WI38 (cell line): ENCODE data around the gene PPM1B.

ENCODE experiments used
- H3K4me3 ChIP-seq: 2 replicates; pipeline ENCODE4 v1.5.1; 2011; ENCODE audit warnings: low read depth, mild to moderate bottlenecking, control low read depth, low read length
- TF ChIP-seq, protein P1 (sequence below): IDR thresholded peaks from 2 replicates; pipeline ENCODE4 v1.5.1; 2012; ENCODE audit warnings: low read depth, mild to moderate bottlenecking, control low read depth, low read length

Gene PPM1B

DNA sequence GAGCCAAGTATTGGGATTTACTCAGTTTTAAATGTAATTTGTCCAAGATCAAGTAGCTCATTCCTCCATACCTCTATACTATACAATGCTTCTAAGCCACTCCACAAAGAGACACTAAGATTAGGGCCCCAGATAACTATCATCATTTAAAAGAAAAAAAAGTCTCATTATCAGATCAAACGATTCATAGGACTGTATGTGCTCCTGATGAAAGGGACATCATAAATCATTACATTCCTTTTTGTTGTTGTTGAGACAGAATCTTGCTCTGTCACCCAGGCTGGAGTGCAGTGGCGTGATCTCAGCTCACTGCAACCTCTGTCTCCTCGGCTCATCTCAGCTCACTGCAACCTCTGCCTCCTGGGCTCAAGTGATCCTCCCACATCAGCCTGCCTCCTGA is 104.4 kb downstream of the PPM1B start:
- no peak overlapping the region for H3K4me3 ChIP-seq
- TF ChIP-seq, protein P1, sequence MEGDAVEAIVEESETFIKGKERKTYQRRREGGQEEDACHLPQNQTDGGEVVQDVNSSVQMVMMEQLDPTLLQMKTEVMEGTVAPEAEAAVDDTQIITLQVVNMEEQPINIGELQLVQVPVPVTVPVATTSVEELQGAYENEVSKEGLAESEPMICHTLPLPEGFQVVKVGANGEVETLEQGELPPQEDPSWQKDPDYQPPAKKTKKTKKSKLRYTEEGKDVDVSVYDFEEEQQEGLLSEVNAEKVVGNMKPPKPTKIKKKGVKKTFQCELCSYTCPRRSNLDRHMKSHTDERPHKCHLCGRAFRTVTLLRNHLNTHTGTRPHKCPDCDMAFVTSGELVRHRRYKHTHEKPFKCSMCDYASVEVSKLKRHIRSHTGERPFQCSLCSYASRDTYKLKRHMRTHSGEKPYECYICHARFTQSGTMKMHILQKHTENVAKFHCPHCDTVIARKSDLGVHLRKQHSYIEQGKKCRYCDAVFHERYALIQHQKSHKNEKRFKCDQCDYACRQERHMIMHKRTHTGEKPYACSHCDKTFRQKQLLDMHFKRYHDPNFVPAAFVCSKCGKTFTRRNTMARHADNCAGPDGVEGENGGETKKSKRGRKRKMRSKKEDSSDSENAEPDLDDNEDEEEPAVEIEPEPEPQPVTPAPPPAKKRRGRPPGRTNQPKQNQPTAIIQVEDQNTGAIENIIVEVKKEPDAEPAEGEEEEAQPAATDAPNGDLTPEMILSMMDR = no peak

DNA sequence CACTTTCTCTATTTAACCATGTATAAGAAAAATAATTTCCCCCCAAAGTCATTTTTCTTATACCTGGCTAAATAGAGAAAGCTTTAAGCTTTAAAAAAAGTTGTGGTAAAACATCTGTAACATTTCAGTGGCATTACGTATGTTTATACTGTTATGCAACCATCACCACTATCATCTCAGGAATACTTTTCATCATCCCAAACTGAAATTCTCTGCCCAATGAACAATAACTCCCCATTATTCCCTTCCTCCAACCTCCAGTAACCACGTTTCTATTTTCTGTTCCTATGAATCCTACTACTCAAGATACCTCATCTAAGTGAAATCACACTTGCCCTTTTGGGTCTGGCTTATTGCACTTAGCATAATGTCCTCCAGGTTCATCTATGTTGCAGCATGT is 104.9 kb downstream of the PPM1B start:
- no peak overlapping the region for H3K4me3 ChIP-seq
- TF ChIP-seq, protein P1 = no peak

DNA sequence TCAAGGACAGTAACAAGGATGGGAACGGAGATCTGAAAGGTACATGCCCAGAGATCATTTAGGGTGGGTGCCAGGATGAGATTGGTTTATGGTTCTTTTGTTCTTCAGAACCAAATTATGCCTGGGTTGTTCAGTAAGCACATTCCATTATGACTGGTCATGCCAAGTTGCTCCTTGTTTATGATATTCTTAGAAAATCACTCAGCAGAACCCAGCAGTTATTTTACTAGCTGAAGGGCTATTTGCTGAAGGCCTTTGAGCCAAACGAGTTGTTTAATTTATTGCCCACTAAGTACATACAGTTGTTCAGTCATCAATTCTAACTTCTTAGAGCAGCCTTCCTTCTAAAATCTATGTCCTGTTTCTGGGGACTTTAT is 107.2 kb downstream of the PPM1B start:
- TF ChIP-seq, protein P1 = no peak
- no peak overlapping the region for H3K4me3 ChIP-seq

DNA sequence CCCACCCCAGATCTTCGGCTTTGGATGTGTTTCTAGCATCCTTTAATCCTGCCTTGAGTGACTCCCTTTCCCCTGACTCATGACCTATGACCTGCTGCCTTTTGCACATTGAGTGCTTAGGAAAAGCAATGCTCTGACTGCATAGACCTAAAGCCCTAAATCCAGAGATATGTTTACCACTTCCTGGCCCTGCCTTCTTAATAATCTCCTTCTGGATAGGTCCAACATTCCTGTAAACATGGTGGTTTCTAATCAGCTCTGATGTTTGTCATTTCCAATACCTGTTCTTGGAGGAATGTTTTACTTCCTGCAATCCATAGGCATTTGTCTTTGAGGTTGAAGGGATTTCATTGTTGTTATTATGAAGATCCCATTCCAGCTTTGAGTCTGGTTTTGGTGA is 108.9 kb downstream of the PPM1B start:
- TF ChIP-seq, protein P1 = no peak
- H3K4me3 ChIP-seq = no peak overlapping the region

DNA sequence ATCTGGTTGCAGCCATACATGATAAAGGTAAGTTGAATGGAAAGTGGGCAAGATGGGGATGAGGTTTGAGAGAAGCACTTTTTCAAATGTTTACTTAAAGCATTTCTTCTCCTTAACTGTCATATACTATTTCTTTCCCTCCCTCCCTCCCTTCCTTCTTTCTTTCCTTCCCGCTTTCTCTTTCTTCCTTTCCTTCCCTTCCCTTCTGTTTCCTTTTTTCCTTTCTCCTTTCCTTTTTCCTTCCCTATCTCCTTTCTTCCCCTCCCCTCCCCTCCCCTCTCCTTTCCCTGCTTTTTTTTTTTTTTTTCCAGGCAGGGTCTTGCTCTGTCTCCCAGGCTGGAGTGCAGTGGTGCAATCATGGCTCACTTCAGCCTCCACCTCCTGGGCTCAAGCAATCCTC is 112.2 kb downstream of the PPM1B start:
- no peak overlapping the region for H3K4me3 ChIP-seq
- TF ChIP-seq, protein P1 = no peak
